Measurements from ENCODE around the gene CNOT1. TPM values are rescaled to one million over a fixed set of nuclear protein-coding genes. Genes with fewer than 3 reads are reported as not detected.

CNOT1 gene
- total and polyA plus RNA-seq, 2 experiments from 2014 or later: 50.8 to 113 TPM

DNA sequence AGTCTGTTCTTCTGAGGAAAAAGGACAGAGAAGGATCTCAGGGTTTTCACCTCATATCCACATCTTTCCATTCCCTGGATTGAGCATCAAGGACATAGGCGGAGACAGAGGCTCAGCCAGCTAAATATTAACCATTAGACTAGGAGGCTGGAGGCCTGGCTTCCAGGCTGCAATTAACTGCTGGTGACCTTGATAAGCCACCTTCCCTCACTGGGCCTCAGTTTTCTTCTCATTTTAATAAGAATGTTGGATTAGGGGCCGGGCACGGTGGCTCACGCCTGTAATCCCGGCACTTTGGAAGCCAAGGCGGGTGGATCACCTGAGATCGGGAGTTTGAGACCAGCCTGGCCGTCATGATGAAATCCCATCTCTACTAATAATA, 25.6 kb upstream of the CNOT1 start:
- Histone ChIP-seq H3K36me3 (replicated peaks; ENCODE audit: insufficient read depth, low read depth) (no peaks in the 10 kb centered on the region), H4K20me1 (ENCODE audit: insufficient read depth, poor library complexity, severe bottlenecking) (no peaks in the 10 kb centered on the region), H3K4me2 (peak overlapping the region; percentile 12), H3K4me3 (no peak overlapping the region), H3K9me3 (ENCODE audit: low read depth) (no peaks in the 10 kb centered on the region), H3K27ac (peak overlapping the region; percentile 53), H3K79me2 (no peaks in the 10 kb centered on the region), H3K27me3 (no peaks in the 10 kb centered on the region), H3K9me2 (replicated peaks; ENCODE audit: insufficient read depth) (no peaks in the 10 kb centered on the region), H3K4me1 (ENCODE audit: insufficient read depth) (peaks cover 5% of the 10 kb centered on the region), H2AFZ (no peak overlapping the region)
- TF ChIP-seq EZH2 (IDR thresholded peaks at IDR 0.05; ENCODE audit: borderline replicate concordance) (no peak), EZH2phosphoT487 (IDR thresholded peaks at IDR 0.05; ENCODE audit: low read depth, severe bottlenecking, unreplicated experiment) (no peak)
- TF ChIP-seq, protein P1, sequence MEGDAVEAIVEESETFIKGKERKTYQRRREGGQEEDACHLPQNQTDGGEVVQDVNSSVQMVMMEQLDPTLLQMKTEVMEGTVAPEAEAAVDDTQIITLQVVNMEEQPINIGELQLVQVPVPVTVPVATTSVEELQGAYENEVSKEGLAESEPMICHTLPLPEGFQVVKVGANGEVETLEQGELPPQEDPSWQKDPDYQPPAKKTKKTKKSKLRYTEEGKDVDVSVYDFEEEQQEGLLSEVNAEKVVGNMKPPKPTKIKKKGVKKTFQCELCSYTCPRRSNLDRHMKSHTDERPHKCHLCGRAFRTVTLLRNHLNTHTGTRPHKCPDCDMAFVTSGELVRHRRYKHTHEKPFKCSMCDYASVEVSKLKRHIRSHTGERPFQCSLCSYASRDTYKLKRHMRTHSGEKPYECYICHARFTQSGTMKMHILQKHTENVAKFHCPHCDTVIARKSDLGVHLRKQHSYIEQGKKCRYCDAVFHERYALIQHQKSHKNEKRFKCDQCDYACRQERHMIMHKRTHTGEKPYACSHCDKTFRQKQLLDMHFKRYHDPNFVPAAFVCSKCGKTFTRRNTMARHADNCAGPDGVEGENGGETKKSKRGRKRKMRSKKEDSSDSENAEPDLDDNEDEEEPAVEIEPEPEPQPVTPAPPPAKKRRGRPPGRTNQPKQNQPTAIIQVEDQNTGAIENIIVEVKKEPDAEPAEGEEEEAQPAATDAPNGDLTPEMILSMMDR (IDR thresholded peaks at IDR 0.05; ENCODE audit: poor library complexity): no peak
- peak; percentile 48 for DNase-seq (ENCODE audit: low spot score)
- WGBS (ENCODE audit: low lambda C conversion rate, missing lambda C conversion rate): 66% methylated on average over 8 of the region's 8 CpGs

DNA sequence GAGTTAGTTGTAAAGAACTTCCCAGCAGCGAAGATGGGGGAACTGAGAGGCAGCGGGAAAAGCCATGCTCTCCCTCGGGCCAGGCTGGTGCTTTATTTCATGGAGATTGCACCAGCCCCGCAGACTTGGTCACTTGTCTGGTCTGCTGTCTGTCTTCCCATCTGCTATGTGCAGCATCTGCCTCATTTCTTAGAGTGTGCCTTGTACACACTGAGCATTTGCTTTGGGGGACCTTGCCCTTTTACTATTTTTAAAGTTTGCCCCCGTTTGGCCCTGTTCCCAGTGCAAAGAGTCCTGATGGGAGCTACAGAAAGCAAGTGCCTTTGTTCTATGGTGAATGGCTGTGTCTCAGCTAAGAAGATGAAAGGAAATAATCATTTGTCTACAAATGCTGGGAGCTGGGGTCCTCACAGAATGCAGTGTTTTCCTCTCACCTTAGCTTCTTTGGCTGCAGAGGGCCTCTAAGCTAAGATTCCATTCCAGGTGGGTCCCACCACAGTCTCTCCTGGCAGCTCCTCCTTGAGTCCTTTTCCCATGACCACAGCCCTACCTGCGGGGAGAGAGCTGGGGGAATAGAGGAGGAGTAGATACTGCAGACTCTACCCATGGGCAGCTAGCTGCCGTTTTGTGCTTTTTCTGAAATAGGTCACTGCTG, 25.1 kb upstream of the CNOT1 start:
- no peaks in the 10 kb centered on the region for H3K9me2 ChIP-seq (replicated peaks; ENCODE audit: insufficient read depth)
- no peaks in the 10 kb centered on the region for H3K27me3 ChIP-seq
- peaks cover 5% of the 10 kb centered on the region for H3K4me1 ChIP-seq (ENCODE audit: insufficient read depth)
- WGBS (ENCODE audit: low lambda C conversion rate, missing lambda C conversion rate): 64% methylated on average over 7 of the region's 7 CpGs
- TF ChIP-seq EZH2 (IDR thresholded peaks at IDR 0.05; ENCODE audit: borderline replicate concordance) (no peak), EZH2phosphoT487 (IDR thresholded peaks at IDR 0.05; ENCODE audit: low read depth, severe bottlenecking, unreplicated experiment) (no peak)
- TF ChIP-seq, protein P1 (IDR thresholded peaks at IDR 0.05; ENCODE audit: poor library complexity): no peak
- peak overlapping the region; percentile 53 for H3K27ac ChIP-seq
- no peak overlapping the region for H2AFZ ChIP-seq
- H3K4me3 ChIP-seq: no peak overlapping the region
- H3K79me2 ChIP-seq: no peaks in the 10 kb centered on the region
- no peaks in the 10 kb centered on the region for H3K36me3 ChIP-seq (replicated peaks; ENCODE audit: insufficient read depth, low read depth)
- DNase-seq (ENCODE audit: low spot score): no peak
- H3K4me2 ChIP-seq: peak overlapping the region; percentile 12
- no peaks in the 10 kb centered on the region for H3K9me3 ChIP-seq (ENCODE audit: low read depth)
- no peaks in the 10 kb centered on the region for H4K20me1 ChIP-seq (ENCODE audit: insufficient read depth, poor library complexity, severe bottlenecking)

DNA sequence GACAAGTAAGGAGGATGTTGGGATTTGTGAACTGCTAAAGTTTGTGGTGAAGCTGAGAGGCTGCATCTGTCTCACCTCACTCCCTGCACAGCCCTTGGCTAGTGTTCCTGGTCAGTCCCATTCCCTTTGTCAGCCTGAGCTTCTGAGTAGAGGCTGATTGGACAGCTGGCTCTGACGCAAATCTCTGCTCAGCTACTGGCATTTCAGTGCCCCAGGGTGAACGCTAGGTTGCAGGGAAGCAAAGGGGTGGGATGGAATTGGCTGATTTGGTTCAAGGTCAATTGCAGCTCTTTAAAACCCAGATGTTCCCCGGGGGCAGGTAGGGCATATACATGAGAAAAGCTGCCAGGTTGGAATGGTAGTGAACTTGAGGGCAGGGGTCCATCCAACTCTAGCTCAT, 23.1 kb upstream of the CNOT1 start:
- DNase-seq (ENCODE audit: low spot score): no peak
- Histone ChIP-seq H3K27ac (no peak overlapping the region), H4K20me1 (ENCODE audit: insufficient read depth, poor library complexity, severe bottlenecking) (no peaks in the 10 kb centered on the region), H2AFZ (no peak overlapping the region), H3K27me3 (no peaks in the 10 kb centered on the region), H3K4me1 (ENCODE audit: insufficient read depth) (peaks cover 5% of the 10 kb centered on the region), H3K79me2 (no peaks in the 10 kb centered on the region), H3K9me2 (replicated peaks; ENCODE audit: insufficient read depth) (no peaks in the 10 kb centered on the region), H3K9me3 (ENCODE audit: low read depth) (no peaks in the 10 kb centered on the region), H3K4me2 (no peak overlapping the region), H3K36me3 (replicated peaks; ENCODE audit: insufficient read depth, low read depth) (no peaks in the 10 kb centered on the region), H3K4me3 (no peak overlapping the region)
- no peak for TF ChIP-seq EZH2phosphoT487 (IDR thresholded peaks at IDR 0.05; ENCODE audit: low read depth, severe bottlenecking, unreplicated experiment)
- TF ChIP-seq, protein P1 (IDR thresholded peaks at IDR 0.05; ENCODE audit: poor library complexity): no peak
- no peak for TF ChIP-seq EZH2 (IDR thresholded peaks at IDR 0.05; ENCODE audit: borderline replicate concordance)
- 25% methylated on average over 3 of the region's 3 CpGs for WGBS (ENCODE audit: low lambda C conversion rate, missing lambda C conversion rate)

Data from hepatocyte (in vitro differentiated cells).